Measurements from ENCODE around the gene RASSF3.

DNA sequence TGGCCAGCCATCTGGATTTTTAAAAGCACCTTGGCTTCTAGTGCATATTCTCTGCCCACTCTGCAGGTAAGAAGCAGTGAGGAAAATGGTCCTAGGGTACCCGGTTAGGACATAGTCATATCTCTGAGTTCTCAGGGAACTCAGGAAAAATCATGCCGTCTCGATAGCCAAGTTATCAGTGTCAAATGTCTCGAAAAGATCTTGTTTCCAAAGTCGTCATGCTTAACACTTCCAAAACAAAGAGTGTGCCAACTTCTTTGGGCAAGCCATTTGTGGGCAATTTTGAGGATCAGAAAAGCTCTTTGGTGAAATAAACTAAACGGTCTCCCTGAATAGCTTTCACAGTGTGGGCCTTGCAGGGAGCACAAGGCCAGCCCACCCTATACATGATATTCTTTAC is 39.2 kb downstream of the RASSF3 start:
- no peak for TF ChIP-seq ZSCAN29 (CRISPR knock-in tag; conservative IDR thresholded peaks at IDR 0.05)
- TF ChIP-seq IRF2 (CRISPR knock-in tag; IDR thresholded peaks at IDR 0.05) = no peak
- TF ChIP-seq PAF1 (CRISPR knock-in tag; IDR thresholded peaks at IDR 0.05) = no peak
- no peak for TF ChIP-seq RAD51 (IDR thresholded peaks at IDR 0.05; ENCODE audit: borderline replicate concordance)
- no peak for TF ChIP-seq TAF1 (CRISPR knock-in tag; IDR thresholded peaks at IDR 0.05)
- TF ChIP-seq SP2 (CRISPR knock-in tag; IDR thresholded peaks at IDR 0.05) = no peak
- TF ChIP-seq SOX6 (IDR thresholded peaks at IDR 0.05) = no peak
- no peak for TF ChIP-seq SOX6 (CRISPR knock-in tag; IDR thresholded peaks at IDR 0.05)
- TF ChIP-seq ZNF552 (CRISPR knock-in tag; IDR thresholded peaks at IDR 0.05; ENCODE audit: borderline replicate concordance) = no peak
- no peak for TF ChIP-seq FOSL1 (CRISPR knock-in tag; IDR thresholded peaks at IDR 0.05; ENCODE audit: borderline replicate concordance)
- TF ChIP-seq PITX1 (CRISPR knock-in tag; IDR thresholded peaks at IDR 0.05) = no peak
- TF ChIP-seq, protein P1, sequence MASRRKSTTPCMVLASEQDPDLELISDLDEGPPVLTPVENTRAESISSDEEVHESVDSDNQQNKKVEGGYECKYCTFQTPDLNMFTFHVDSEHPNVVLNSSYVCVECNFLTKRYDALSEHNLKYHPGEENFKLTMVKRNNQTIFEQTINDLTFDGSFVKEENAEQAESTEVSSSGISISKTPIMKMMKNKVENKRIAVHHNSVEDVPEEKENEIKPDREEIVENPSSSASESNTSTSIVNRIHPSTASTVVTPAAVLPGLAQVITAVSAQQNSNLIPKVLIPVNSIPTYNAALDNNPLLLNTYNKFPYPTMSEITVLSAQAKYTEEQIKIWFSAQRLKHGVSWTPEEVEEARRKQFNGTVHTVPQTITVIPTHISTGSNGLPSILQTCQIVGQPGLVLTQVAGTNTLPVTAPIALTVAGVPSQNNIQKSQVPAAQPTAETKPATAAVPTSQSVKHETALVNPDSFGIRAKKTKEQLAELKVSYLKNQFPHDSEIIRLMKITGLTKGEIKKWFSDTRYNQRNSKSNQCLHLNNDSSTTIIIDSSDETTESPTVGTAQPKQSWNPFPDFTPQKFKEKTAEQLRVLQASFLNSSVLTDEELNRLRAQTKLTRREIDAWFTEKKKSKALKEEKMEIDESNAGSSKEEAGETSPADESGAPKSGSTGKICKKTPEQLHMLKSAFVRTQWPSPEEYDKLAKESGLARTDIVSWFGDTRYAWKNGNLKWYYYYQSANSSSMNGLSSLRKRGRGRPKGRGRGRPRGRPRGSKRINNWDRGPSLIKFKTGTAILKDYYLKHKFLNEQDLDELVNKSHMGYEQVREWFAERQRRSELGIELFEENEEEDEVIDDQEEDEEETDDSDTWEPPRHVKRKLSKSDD (CRISPR knock-in tag; IDR thresholded peaks at IDR 0.05; ENCODE audit: low read depth) = no peak

All from HepG2 (cell line).